RWPE1 (cell line): Measurements from ENCODE around the gene TEAD3.

Experiments used
- CTCF ChIA-PET: fragments of 350-600 bp; sonication (Branson Sonifier 250); formaldehyde crosslinking; extraction: SDS; loops from one replicate; lab custom pipeline; 2021; lab: Yijun Ruan, JAX
- POLR2A ChIA-PET: fragments of 400-600 bp; formaldehyde crosslinking; extraction: SDS; loops from one replicate; lab custom pipeline; 2020; ENCODE audit warnings: antibody characterized with exemption; ENCODE audit not compliant: low non-redundant PET; lab: Yijun Ruan, JAX
- DNase-seq: peaks from one replicate; pipeline ENCODE4 v3.0.0; 2012; ENCODE audit warnings: low spot score
- H3K27ac ChIP-seq: fragments of 450-650 bp; 2 replicates; pipeline ENCODE4 v1.5.1; 2017
- TF ChIP-seq, protein P1 (sequence below): fragments of 450-650 bp; conservative IDR thresholded peaks from 2 replicates; pipeline ENCODE4 v1.5.1; 2017; ENCODE audit warnings: low read depth, mild to moderate bottlenecking

The TEAD3 gene

DNA sequence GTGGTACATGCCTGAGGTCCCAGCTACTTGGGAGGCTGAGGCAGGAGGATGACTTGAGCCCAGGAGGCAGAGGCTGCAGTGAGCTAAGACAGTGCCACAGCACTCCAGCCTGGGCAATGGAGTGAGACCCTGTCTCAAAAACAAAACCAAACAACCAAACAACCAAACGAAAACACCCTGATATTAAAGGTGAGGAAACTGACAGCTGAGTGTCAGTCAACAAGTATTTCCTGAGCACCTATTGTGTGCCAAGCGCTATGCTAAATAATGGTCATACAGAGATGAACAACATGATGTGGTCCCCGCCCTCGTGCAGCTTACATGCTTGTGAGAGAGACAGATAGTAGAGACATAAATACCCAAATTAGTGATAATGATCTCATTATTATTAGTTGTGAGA lies 17.7 kb upstream of the TEAD3 start:
- no peak for DNase-seq
- TF ChIP-seq, protein P1, sequence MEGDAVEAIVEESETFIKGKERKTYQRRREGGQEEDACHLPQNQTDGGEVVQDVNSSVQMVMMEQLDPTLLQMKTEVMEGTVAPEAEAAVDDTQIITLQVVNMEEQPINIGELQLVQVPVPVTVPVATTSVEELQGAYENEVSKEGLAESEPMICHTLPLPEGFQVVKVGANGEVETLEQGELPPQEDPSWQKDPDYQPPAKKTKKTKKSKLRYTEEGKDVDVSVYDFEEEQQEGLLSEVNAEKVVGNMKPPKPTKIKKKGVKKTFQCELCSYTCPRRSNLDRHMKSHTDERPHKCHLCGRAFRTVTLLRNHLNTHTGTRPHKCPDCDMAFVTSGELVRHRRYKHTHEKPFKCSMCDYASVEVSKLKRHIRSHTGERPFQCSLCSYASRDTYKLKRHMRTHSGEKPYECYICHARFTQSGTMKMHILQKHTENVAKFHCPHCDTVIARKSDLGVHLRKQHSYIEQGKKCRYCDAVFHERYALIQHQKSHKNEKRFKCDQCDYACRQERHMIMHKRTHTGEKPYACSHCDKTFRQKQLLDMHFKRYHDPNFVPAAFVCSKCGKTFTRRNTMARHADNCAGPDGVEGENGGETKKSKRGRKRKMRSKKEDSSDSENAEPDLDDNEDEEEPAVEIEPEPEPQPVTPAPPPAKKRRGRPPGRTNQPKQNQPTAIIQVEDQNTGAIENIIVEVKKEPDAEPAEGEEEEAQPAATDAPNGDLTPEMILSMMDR, result no peak
- POLR2A ChIA-PET, result no interaction called here
- CTCF ChIA-PET, result no interaction called here
- H3K27ac ChIP-seq, result no peak overlapping the region

DNA sequence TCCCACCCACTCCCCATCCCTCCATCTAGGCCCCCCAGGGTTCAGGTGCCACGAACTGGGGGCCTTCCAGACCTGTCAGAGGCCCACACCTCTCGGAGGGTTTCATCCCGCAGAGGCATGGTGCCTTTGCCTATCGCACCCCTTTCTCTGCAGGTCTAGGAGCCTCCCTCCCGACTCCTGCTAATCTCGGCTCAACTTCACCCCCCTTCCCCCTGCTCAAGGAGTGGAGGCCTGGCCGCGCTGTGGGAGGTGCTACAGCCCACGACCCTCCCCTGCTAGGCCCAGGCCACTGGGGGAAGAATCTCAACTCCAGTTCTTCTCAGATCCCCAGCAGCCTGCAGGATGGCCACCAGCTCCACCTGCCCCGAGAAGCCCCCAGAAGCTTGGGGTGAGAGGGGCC lies 15.9 kb upstream of the TEAD3 start, which contains the start of gene TULP1:
Gene TULP1 (minus strand): TSS at position 157 of the 400 bp plus-strand sequence. CDS start 38 bp downstream, at position 119.
- POLR2A ChIA-PET, result no interaction called here
- TF ChIP-seq, protein P1, result no peak
- CTCF ChIA-PET, result no interaction called here
- DNase-seq, result no peak
- H3K27ac ChIP-seq, result no peak within 1 kb of the TSS

DNA sequence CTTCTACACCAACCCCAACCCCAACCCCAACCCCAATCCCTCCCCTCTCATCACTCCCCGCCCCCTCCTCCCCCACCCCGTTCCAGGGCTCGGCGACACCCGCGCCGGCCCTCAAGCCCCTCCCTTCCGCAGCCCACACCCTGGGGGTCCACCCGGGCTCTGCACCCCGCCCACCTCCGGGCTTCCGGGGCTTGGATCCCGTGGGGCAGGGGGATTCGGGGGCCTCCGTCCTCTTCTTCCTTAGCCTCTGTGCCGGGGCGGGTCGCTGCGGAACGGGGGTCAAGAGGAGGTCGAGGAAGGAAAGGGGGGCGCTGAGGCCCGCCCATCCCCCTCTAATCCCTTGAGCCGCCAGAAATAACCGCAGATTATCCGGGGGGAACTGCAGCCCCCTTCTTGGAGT lies 15.1 kb upstream of the TEAD3 start:
- ChIA-PET POLR2A (no interaction called here), CTCF (no interaction called here)
- no peak overlapping the region for H3K27ac ChIP-seq
- TF ChIP-seq, protein P1, result no peak
- no peak for DNase-seq

DNA sequence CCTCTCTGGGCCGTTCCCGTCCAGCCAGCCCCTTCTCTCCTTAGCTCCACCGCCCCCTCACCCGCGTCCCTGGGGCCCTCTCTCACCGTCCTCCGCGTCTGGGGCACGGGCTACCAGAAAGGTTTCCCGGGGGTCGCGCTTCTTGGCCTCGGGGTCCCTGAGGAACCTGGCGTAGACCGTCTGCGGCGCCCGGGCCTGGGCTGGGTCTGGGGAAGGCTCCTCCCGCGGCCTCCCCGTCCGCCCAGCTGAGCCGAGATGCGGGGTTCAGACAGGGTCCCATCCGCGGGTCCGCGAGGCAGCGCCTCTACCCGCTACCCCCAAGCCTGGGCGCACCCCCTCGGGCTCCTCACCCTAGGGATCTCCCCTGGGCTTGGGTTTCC lies 14.7 kb upstream of the TEAD3 start:
- POLR2A ChIA-PET, result no interaction called here
- no peak overlapping the region for H3K27ac ChIP-seq
- TF ChIP-seq, protein P1, result no peak
- CTCF ChIA-PET, result no interaction called here
- DNase-seq, result no peak

DNA sequence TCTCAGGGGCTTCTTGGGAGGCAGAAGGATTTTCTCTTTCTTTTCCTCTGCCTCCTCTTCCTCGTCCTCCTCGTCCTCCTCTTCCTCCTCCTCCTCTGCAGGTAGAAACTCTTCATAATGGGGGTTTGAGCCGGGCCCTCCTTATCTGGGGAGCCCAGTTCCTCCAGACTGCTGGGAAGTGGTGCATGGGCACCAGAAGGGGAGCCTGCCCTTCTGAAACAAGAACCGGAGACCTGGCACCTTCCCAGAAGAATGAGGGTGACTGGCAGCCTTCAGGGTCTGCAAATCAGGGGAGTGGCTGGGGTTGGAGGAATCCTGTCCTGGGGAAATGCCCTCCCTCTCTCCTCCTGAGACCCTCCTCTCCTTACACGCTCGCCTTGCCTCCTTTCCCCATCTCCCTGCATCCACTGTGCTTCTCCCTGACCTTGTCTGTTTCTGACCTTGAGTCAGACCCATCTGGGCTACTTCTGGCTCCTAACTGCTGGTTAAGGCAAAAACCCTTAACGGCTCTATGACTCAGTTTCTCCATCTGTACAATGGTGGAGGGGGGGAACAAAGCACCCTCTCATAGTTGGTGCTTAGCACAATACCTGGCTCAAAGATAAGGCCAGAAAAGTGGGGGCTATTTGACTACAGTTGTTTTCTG lies 14.2 kb upstream of the TEAD3 start:
- no peak for DNase-seq
- H3K27ac ChIP-seq, result no peak overlapping the region
- ChIA-PET POLR2A (no interaction called here), CTCF (no interaction called here)
- TF ChIP-seq, protein P1, result no peak

DNA sequence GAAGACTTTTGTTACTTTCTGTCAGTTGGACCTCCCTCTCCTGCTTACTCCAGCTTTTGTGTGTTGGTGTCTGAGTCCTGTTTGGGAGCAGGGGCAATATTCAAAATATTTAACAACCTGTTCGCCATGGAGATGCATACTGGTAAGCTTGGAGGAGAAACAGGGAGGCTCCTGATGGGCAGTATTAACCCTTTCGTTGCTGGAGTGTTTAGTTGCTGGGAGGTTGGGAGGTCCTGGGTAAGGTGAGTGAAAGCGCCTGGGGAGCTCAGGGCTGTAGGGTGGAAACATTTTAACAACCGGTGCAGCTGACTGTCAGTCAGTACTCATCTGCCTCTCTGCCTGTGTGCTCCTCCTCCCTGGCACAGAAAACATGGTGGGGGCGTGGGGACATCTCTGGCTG lies 11.7 kb upstream of the TEAD3 start:
- DNase-seq, result no peak
- ChIA-PET POLR2A (no interaction called here), CTCF (interaction anchor here (0.6 kb wide), 1 partner anchor 62 kb away, joined by 3 read pairs; no protein-coding TSS in a partner anchor)
- H3K27ac ChIP-seq, result no peak overlapping the region
- TF ChIP-seq, protein P1, result no peak
